Neural progenitor cell (in vitro differentiated cells): ENCODE measurements around the gene RAB27A. TPM values are rescaled to one million over a fixed set of nuclear protein-coding genes. Genes with fewer than 3 reads are reported as not detected.
"Not testable (repeated sequence)": the region's sequence is repeated elsewhere in the genome, so short reads cannot be mapped to it uniquely, and the experiment has no call there.

ENCODE experiments used
- DNase-seq: peaks from one replicate; pipeline ENCODE4 v3.0.0-alpha.2; 2016; ENCODE audit warnings: low spot score
- H2AFZ ChIP-seq: fragments of 200-600 bp; sonication (generic); replicated peaks from 2 replicates; pipeline ENCODE4 v1.6.1; 2016; ENCODE audit warnings: antibody characterized with exemption
- H3F3A ChIP-seq: fragments of 200-600 bp; sonication (generic); 2 replicates; pipeline ENCODE4 v1.6.1; 2016; ENCODE audit warnings: antibody characterized with exemption, low read depth
- H3K27ac ChIP-seq: fragments of 200-600 bp; sonication (generic); 2 replicates; pipeline ENCODE4 v1.5.1; 2016; ENCODE audit warnings: mild to moderate bottlenecking
- H3K27me3 ChIP-seq: fragments of 200-600 bp; sonication (generic); 2 replicates; pipeline ENCODE4 v1.6.1; 2016; ENCODE audit warnings: mild to moderate bottlenecking, moderate library complexity
- H3K36me3 ChIP-seq: fragments of 200-600 bp; sonication (generic); 2 replicates; pipeline ENCODE4 v1.5.1; 2016
- H3K4me1 ChIP-seq: fragments of 200-600 bp; sonication (generic); 2 replicates; pipeline ENCODE4 v1.6.1; 2016; ENCODE audit warnings: mixed run types
- H3K4me2 ChIP-seq: fragments of 200-600 bp; sonication (generic); 2 replicates; pipeline ENCODE4 v1.6.1; 2016
- H3K4me3 ChIP-seq: fragments of 200-600 bp; sonication (generic); 2 replicates; pipeline ENCODE4 v1.5.1; 2016
- H3K79me2 ChIP-seq: fragments of 200-600 bp; sonication (generic); 2 replicates; pipeline ENCODE4 v1.6.1; 2016; ENCODE audit warnings: low read depth
- H3K9ac ChIP-seq: fragments of 200-600 bp; sonication (generic); 2 replicates; pipeline ENCODE4 v1.6.1; 2016
- H3K9me3 ChIP-seq: fragments of 200-600 bp; sonication (generic); 2 replicates; pipeline ENCODE4 v1.5.1; 2016; ENCODE audit warnings: low read depth
- H4K20me1 ChIP-seq: fragments of 200-600 bp; sonication (generic); 2 replicates; pipeline ENCODE4 v1.6.1; 2016; ENCODE audit warnings: low read depth
- H3K27ac Mint-ChIP-seq: 3 replicates; pipeline ENCODE4 v1.8.0; 2021; ENCODE audit warnings: mixed read lengths
- H3K27me3 Mint-ChIP-seq: 2 replicates; pipeline ENCODE4 v1.8.0; 2022; ENCODE audit warnings: low read depth, mild to moderate bottlenecking, inconsistent platforms, moderate library complexity, mixed read lengths; ENCODE audit not compliant: insufficient read depth
- H3K36me3 Mint-ChIP-seq: 3 replicates; pipeline ENCODE4 v1.8.0; 2021; ENCODE audit warnings: mixed read lengths
- H3K4me1 Mint-ChIP-seq: 3 replicates; pipeline ENCODE4 v1.8.0; 2021; ENCODE audit warnings: mixed read lengths
- H3K4me3 Mint-ChIP-seq: 3 replicates; pipeline ENCODE4 v1.8.0; 2021; ENCODE audit warnings: mild to moderate bottlenecking, moderate library complexity, mixed read lengths
- H3K9me3 Mint-ChIP-seq: 3 replicates; pipeline ENCODE4 v1.8.0; 2020; ENCODE audit warnings: mixed read lengths
- CTCF ChIP-seq: fragments of 200-600 bp; sonication (generic); IDR thresholded peaks from 2 replicates; pipeline ENCODE4 v1.5.1; 2017; ENCODE audit warnings: antibody characterized with exemption, mild to moderate bottlenecking
- EZH2 ChIP-seq: fragments of 200-600 bp; sonication (generic); IDR thresholded peaks from 2 replicates; pipeline ENCODE4 v1.6.1; 2017; ENCODE audit warnings: antibody characterized with exemption, mild to moderate bottlenecking, moderate library complexity
- EZH2phosphoT487 ChIP-seq: fragments of 200-600 bp; sonication (generic); IDR thresholded peaks from 2 replicates; pipeline ENCODE4 v1.6.1; 2017; ENCODE audit warnings: antibody characterized with exemption
- total RNA-seq: library from RNA; depleted of rRNA; stranded (reverse); fragments of >200 nt; gene quantifications from 2 replicates; pipeline ENCODE4 v1.2.3, GENCODE V29; 2015; ENCODE audit warnings: low replicate concordance

RAB27A gene
- total RNA-seq, 1 donor from 2014 or later, result 3.6 TPM

- Histone ChIP-seq H4K20me1 (no peaks in the 10 kb centered on the region), H3K4me2 (peak within 1 kb of the TSS; percentile 68), H3K36me3 (no peaks in the 10 kb centered on the region), H3K4me1 (peaks cover 4% of the 10 kb centered on the region), H3K27me3 (no peaks in the 10 kb centered on the region), H3F3A (peaks cover 10% of the 10 kb centered on the region), H3K4me3 (peak within 1 kb of the TSS; percentile 60), H2AFZ (peak within 1 kb of the TSS; percentile 91), H3K79me2 (peaks cover 35% of the 10 kb centered on the region), H3K9me3 (no peaks in the 10 kb centered on the region), H3K27ac (peak within 1 kb of the TSS; percentile 35), H3K9ac (peak within 1 kb of the TSS; percentile 48)
- Mint-ChIP-seq H3K4me1 (peaks cover 5% of the 10 kb centered on the region), H3K36me3 (peaks cover 3% of the 10 kb centered on the region), H3K4me3 (peak within 1 kb of the TSS; percentile 97), H3K27ac (peak within 1 kb of the TSS; percentile 99), H3K9me3 (no peaks in the 10 kb centered on the region), H3K27me3 (peaks cover 5% of the 10 kb centered on the region)
- peak; percentile 90 for DNase-seq
- TF ChIP-seq EZH2phosphoT487 (no peak), CTCF (peak; percentile 14), EZH2 (peak; percentile 34)
Measured at GRCh38 chr15:55318588-55319494, 29.2 kb upstream of the RAB27A start, which contains the start of the genes PIGB and PIGBOS1. Gene PIGB, plus strand, starts transcription at chr15:55319222. Its CDS starts 29 bp downstream, at chr15:55319251. Gene PIGBOS1, minus strand, starts transcription at chr15:55319123. Its CDS starts 1,331 bp downstream, at chr15:55317792.

- not testable (repeated sequence) for H3K36me3 ChIP-seq, H3K9ac ChIP-seq, H3K4me3 Mint-ChIP-seq, H3K9me3 ChIP-seq, H2AFZ ChIP-seq, H3K4me1 Mint-ChIP-seq, H3K4me3 ChIP-seq, H3K27ac Mint-ChIP-seq, H3K4me2 ChIP-seq, H3F3A ChIP-seq, H3K27ac ChIP-seq, H3K4me1 ChIP-seq, H3K79me2 ChIP-seq, H3K27me3 Mint-ChIP-seq, DNase-seq, H4K20me1 ChIP-seq, H3K27me3 ChIP-seq
- Mint-ChIP-seq H3K36me3 (peaks cover 25% of the 10 kb centered on the region), H3K9me3 (peaks cover 17% of the 10 kb centered on the region)
Measured at GRCh38 chr15:55302801-55303200, 13.2 kb upstream of the RAB27A start.

- DNase-seq, result no peak
- no peaks in the 10 kb centered on the region for H3K27me3 ChIP-seq
- H3K27me3 Mint-ChIP-seq, result no peaks in the 10 kb centered on the region
- H3K4me1 Mint-ChIP-seq, result peaks cover 2% of the 10 kb centered on the region
- no peak overlapping the region for H3K27ac Mint-ChIP-seq
- peaks cover 2% of the 10 kb centered on the region for H3K36me3 Mint-ChIP-seq
- H3K9me3 Mint-ChIP-seq, result peaks cover 7% of the 10 kb centered on the region
- no peak overlapping the region for H3K4me3 ChIP-seq
- no peak overlapping the region for H2AFZ ChIP-seq
- no peak for TF ChIP-seq EZH2phosphoT487
- no peak for TF ChIP-seq EZH2
- TF ChIP-seq CTCF, result no peak
- H3K36me3 ChIP-seq, result no peaks in the 10 kb centered on the region
- no peaks in the 10 kb centered on the region for H3F3A ChIP-seq
- no peak overlapping the region for H3K27ac ChIP-seq
- H3K4me1 ChIP-seq, result no peaks in the 10 kb centered on the region
- H3K4me2 ChIP-seq, result no peak overlapping the region
- H3K4me3 Mint-ChIP-seq, result no peak overlapping the region
- no peaks in the 10 kb centered on the region for H4K20me1 ChIP-seq
- no peaks in the 10 kb centered on the region for H3K9me3 ChIP-seq
- no peak overlapping the region for H3K9ac ChIP-seq
- no peaks in the 10 kb centered on the region for H3K79me2 ChIP-seq
Measured at GRCh38 chr15:55297315-55297714, 7.7 kb upstream of the RAB27A start.
